HG02870 (cell line): ENCODE measurements around the gene MYO18B.

Experiments
- ATAC-seq: cut with Tn5 transposase; IDR thresholded peaks from one replicate; pipeline ENCODE4 v1.9.1; 2021; ENCODE audit warnings: mild to moderate bottlenecking, moderate library complexity; ENCODE audit not compliant: unreplicated experiment

The MYO18B gene

GRCh38 chr22:25935266-25936058 is 193.5 kb downstream of the MYO18B start:
- no peak for ATAC-seq

DNA sequence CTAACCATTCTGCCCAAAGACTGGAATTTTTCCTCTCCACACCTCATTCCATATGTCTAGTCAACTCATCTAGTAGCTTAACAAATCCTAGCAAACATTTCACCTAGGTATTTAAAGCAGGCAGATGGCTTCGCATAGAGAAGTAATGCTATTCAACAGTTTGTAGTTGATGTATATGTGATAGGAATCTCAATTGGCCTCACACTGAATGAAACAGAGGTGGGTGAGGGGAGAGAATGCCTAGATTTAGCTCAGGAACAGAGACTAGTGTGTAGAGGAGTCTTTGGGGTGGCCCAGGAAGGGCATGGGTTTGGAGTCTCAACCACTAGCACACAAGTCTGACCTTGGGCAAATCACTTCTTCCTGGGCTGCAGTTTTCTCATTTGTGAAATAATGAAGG is 196.2 kb downstream of the MYO18B start:
- ATAC-seq: no peak

- ATAC-seq: no peak
Observed at GRCh38 chr22:25939384-25939783, 197.4 kb downstream of the MYO18B start.

DNA sequence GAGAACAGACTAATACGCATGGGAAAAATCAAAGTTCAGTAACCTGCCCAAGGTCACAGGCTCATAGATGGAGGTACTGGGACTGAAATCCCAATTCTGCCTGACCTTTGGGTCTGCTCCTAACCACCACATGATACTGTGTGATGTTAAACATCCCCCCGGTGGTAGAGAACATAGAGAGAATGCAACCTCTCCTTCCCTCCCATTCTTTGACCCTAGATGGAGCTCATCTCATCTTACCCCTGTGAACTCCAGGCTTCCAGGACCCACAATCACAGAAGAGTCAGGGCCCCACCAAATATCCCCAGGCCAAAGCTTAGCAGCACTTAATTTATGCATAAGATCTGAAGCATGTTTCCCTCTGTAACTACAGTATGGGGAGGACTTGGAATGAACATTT is 198.5 kb downstream of the MYO18B start:
- ATAC-seq: no peak

DNA sequence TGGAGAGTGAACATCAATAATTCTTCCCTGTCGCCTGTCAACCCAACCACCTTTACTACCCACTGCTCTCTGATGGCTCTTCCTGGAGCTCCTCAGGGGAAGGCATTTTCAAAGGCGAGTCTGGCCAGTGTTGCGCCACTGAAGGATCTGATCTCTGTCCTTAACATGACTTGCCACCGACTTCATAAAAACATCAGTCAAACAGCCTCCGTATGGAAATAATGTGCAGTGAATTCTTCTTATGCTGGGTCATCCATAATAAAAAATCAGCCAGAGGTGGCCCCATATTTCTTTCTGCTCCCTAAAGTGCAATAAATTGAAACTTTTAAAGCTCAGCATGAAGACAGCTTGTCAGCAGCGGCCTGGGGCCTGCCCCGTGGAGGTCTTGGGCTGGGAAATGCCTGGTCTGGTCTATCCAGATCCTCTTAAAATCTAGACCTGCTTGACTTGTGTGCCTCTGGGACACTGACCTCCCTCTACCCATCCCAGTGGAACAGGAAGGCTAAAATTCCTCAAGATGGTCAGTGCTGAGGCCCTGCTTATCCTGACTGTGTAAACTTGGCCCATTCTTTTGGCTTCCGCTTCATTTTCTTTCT is 199.5 kb downstream of the MYO18B start:
- no peak for ATAC-seq

DNA sequence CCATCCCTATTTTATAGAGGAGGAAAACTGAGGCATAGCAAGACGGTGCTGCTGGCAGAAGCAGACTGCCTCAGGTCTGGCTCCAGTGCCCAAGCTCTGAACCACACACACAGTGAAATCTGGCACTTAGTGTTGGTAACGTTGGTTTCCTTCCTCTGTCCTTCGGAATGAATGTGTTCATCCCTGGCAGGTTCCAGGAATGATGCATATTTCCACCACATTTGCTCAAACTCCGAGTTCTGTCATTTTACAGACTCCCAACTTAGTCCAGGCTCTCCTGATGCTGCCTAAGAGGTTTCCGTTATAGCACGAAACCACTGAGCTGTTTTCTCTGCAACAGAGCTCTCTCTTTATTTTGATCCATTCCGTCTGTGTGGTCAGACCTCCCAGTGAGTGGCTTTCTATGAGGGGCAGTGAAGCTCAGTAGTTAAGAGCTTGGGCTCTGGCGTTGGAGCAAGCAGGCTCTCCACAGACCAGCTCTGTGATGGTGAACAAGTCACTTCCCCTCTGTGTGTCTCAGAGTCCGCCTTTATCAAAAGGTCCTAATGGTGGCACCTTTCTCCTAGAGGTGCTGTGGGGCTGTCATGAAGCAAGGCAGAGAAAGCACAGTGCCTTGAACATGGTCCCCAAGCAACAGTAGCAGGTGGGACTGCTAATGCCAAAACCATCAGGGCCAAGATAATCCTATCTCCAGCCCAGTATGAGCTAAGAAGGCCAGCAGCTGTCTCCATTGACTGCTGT is 200.3 kb downstream of the MYO18B start:
- no peak for ATAC-seq

DNA sequence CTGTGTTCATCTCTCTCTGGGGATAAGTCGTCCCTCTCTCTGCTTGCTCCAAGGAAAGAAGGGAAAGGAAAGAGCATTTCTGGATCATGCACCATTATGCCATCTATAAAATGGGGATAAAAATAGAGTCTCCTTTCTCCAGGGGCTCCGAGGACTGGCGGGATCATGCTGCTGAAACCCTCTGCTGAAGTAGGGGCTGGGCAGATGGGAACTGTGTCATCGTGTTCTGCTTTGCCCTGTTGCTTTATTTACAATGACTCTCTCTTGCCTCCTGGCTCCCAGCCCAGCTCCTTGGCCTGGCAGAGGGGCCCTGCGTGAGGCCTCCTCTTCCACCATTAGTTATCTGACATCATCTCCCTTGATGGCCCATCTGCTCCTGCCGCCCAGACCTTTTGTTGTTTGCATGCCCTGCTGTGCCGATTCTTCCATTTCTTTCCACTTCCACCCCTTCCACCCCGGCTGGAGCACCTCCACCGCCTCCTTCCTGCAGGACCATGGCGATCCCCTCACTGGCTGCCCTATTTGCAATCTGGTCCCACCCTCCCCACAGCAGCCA is 200.9 kb downstream of the MYO18B start:
- no peak for ATAC-seq

GRCh38 chr22:25950111-25950510 is 208.1 kb downstream of the MYO18B start:
- ATAC-seq: no peak

DNA sequence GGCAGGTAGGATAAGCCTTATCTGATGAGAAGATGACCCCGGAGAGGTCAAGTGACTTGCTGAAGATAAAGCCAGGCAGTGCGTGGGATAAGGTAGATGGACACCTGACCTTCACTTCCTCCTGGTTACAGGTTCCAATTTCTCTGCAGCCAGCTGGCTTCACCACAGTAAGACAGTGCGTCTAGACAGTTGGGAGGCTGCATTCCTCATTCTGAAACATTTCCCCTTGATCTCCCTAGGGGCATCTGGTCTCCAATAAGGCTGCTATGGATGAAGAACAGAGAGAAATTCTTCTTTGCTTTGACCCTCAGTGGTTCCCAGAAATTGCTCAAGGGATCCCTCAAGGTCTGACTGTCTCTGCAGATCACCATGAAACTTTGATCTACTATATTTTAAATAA is 211.3 kb downstream of the MYO18B start:
- no peak for ATAC-seq

GRCh38 chr22:25953919-25954318 is 211.9 kb downstream of the MYO18B start:
- ATAC-seq: no peak

DNA sequence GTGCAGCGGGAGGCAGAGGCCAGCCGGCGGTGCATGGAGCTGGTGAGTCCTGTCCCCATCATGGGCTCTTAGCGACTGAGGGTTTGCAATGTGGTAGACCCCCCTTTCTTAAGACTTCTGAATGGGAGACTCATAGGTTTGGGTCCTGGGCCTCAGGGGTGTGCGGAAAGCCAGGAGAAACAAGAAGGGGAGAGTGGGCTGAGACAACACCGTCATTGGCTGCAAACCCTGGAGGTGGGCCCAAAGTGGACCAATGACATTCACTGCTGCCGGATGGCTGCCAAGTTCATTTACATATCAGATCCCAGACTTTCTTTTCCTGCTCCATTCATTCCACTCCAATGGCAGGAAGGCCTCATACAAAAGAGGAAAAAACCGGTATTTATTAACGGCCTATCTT is 213.3 kb downstream of the MYO18B start:
- no peak for ATAC-seq

DNA sequence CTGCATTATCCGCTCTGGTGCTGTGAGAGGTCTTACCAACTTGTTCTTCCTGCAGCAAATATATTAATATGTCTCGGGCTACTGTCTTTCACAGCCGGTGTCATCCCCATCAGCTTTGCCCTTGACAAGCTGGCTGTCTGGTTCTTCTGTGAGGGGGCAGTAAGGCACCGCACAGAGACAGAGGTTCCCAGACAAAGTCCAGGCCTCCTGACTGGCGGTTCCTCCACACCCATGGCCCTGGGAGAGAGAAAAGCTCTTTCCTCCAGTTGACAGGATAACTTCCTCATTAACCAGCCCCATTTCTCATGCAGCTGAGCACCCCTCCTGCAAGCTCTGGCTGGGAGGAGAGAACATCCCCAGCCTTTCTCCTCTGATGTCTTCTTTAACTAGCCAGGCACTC is 214.8 kb downstream of the MYO18B start:
- ATAC-seq: no peak

DNA sequence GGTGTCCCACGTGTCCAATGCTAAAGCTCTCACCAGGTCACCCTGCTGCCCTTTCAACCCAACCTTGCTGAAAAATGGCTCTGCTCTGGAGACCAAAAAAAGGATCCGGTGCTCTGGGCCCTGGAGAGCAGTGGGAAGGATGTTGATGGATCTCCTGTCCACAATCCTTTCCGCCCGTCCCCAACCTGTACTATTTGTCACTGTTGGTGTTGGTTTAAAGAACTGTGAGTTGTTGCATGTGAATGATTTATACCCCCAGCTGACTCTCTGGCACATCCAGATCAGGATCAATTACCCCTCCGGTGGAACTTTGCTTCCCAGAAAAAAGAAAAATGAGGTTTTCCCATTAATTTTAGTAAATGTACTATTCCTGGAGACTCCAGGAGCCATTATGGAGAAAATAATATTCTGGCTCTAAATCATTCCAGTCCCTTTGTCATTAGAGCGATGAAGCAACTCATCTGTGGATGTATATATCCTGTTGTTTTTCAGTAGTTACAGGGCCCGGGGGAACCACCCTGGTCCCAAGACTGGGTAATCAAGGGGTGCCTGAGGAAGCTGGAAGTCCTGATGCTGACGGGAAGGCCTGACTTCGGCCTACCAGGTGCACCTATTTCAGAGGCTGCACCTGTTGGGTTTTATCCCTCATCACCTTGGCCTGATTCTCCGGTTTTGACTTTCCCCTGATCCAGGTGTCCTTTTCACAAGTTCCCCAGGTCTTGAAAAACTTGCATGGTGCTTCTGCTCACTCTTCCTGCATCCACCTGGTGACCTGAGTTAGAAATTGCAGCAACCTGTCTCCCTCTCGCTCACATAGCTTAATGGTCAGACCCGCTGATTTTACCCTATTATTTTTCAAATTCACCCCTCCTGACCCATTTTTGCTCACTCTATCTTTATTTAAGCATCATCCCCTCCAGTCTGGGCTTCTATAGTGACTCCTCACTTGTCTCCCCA is 218.1 kb downstream of the MYO18B start:
- ATAC-seq: no peak

- no peak for ATAC-seq
Observed at GRCh38 chr22:25961699-25962098, 219.7 kb downstream of the MYO18B start.

- ATAC-seq: no peak
Observed at GRCh38 chr22:25962711-25963110, 220.7 kb downstream of the MYO18B start.

GRCh38 chr22:25964961-25965730 is 223.2 kb downstream of the MYO18B start:
- no peak for ATAC-seq

- ATAC-seq: no peak
Observed at GRCh38 chr22:25966448-25966913, 224.5 kb downstream of the MYO18B start.

DNA sequence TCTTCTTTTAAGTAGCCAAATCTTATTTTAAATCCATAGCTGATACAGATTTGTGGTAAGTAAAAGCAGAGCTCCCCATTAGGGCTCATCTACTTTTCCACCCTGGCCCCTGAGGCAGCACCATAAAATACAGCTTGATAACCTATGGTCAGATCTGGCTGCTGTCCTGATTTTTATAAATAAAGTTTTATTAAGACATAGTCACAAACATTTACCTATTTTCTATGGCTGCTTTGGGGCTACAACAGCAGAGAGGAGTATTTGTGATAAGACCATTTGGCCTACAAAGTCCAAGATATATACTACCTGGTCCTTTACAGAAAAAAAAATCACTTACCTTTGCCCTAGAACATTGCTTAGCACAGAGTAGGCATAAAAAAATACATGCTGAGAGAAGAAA is 227.3 kb downstream of the MYO18B start:
- no peak for ATAC-seq

- no peak for ATAC-seq
Observed at GRCh38 chr22:25969901-25970300, 227.9 kb downstream of the MYO18B start.
